Measurements from ENCODE around the gene KRT7.

The KRT7 gene

GRCh38 chr12:52261208-52261484 is 28.1 kb downstream of the KRT7 start:
- Histone ChIP-seq H3K9me2 (replicated peaks; ENCODE audit: low read depth, low read length) (no peaks in the 10 kb centered on the region), H3K9me3 (ENCODE audit: insufficient read depth, low read depth, low read length) (no peaks in the 10 kb centered on the region), H3K36me3 (ENCODE audit: insufficient read depth, low read length) (no peaks in the 10 kb centered on the region), H3K4me3 (ENCODE audit: low read length, poor library complexity, severe bottlenecking) (peak overlapping the region; percentile 59), H3K4me2 (ENCODE audit: low read depth, low read length, poor library complexity, severe bottlenecking) (peak overlapping the region; percentile 82), H4K20me1 (ENCODE audit: insufficient read depth, low read length, poor library complexity, severe bottlenecking) (no peaks in the 10 kb centered on the region), H3K27me3 (ENCODE audit: insufficient read depth, low read length, poor library complexity, severe bottlenecking) (no peaks in the 10 kb centered on the region), H2AFZ (ENCODE audit: low read length) (no peak overlapping the region), H3K79me2 (ENCODE audit: insufficient read depth, low read length) (no peaks in the 10 kb centered on the region), H3F3A (ENCODE audit: low read depth) (peaks cover 8% of the 10 kb centered on the region; the same call in 1 of the 2 replicates), H3K9ac (ENCODE audit: low read depth, low read length, poor library complexity, severe bottlenecking) (no peak overlapping the region), H3K4me1 (ENCODE audit: insufficient read depth, low read length, poor library complexity, severe bottlenecking) (peaks cover 27% of the 10 kb centered on the region)
- TF ChIP-seq CTCF (conservative IDR thresholded peaks at IDR 0.05; ENCODE audit: low read length) = no peak
- no peak for TF ChIP-seq EZH2phosphoT487 (IDR thresholded peaks at IDR 0.05; ENCODE audit: borderline replicate concordance)

DNA sequence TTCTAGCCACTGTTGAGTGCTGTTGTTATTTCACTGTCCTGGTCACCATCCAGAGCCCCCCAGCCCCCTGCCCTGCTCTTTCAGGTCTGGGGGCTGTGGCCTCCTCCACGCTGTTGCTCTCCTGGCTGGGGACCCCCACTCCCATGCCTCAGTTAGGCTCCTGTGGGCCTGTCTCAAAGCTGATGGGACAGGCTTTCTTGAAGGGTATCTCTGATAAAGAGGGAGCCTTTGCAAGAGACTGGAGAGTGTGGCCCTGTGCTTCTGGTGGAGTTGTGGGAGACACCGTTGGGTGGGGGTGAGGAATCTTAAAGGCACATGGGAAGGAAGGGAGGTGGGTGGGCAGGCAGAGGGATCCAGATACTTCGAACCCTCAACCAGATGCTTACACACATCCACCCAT is 29.2 kb downstream of the KRT7 start:
- Histone ChIP-seq H3K4me2 (ENCODE audit: low read depth, low read length, poor library complexity, severe bottlenecking) (no peak overlapping the region), H3K79me2 (ENCODE audit: insufficient read depth, low read length) (no peaks in the 10 kb centered on the region), H3F3A (ENCODE audit: low read depth) (peaks cover 8% of the 10 kb centered on the region; the same call in 1 of the 2 replicates), H3K4me1 (ENCODE audit: insufficient read depth, low read length, poor library complexity, severe bottlenecking) (peaks cover 27% of the 10 kb centered on the region), H2AFZ (ENCODE audit: low read length) (no peak overlapping the region), H3K9ac (ENCODE audit: low read depth, low read length, poor library complexity, severe bottlenecking) (no peak overlapping the region), H3K27me3 (ENCODE audit: insufficient read depth, low read length, poor library complexity, severe bottlenecking) (no peaks in the 10 kb centered on the region), H3K4me3 (ENCODE audit: low read length, poor library complexity, severe bottlenecking) (no peak overlapping the region), H3K9me3 (ENCODE audit: insufficient read depth, low read depth, low read length) (no peaks in the 10 kb centered on the region), H3K9me2 (replicated peaks; ENCODE audit: low read depth, low read length) (no peaks in the 10 kb centered on the region), H3K36me3 (ENCODE audit: insufficient read depth, low read length) (no peaks in the 10 kb centered on the region), H4K20me1 (ENCODE audit: insufficient read depth, low read length, poor library complexity, severe bottlenecking) (no peaks in the 10 kb centered on the region)
- no peak for TF ChIP-seq CTCF (conservative IDR thresholded peaks at IDR 0.05; ENCODE audit: low read length)

GRCh38 chr12:52263761-52264434 is 30.9 kb downstream of the KRT7 start:
- Histone ChIP-seq H3K9me3 (ENCODE audit: insufficient read depth, low read depth, low read length) (no peaks in the 10 kb centered on the region), H3K36me3 (ENCODE audit: insufficient read depth, low read length) (no peaks in the 10 kb centered on the region), H4K20me1 (ENCODE audit: insufficient read depth, low read length, poor library complexity, severe bottlenecking) (no peaks in the 10 kb centered on the region), H3K79me2 (ENCODE audit: insufficient read depth, low read length) (no peaks in the 10 kb centered on the region), H3K9ac (ENCODE audit: low read depth, low read length, poor library complexity, severe bottlenecking) (no peak overlapping the region), H3F3A (ENCODE audit: low read depth) (peaks cover 8% of the 10 kb centered on the region; the same call in 1 of the 2 replicates), H3K4me3 (ENCODE audit: low read length, poor library complexity, severe bottlenecking) (no peak overlapping the region), H2AFZ (ENCODE audit: low read length) (no peak overlapping the region), H3K9me2 (replicated peaks; ENCODE audit: low read depth, low read length) (no peaks in the 10 kb centered on the region), H3K27me3 (ENCODE audit: insufficient read depth, low read length, poor library complexity, severe bottlenecking) (no peaks in the 10 kb centered on the region), H3K4me2 (ENCODE audit: low read depth, low read length, poor library complexity, severe bottlenecking) (no peak overlapping the region), H3K4me1 (ENCODE audit: insufficient read depth, low read length, poor library complexity, severe bottlenecking) (peaks cover 27% of the 10 kb centered on the region)
- TF ChIP-seq EZH2phosphoT487 (IDR thresholded peaks at IDR 0.05; ENCODE audit: borderline replicate concordance) (no peak), CTCF (conservative IDR thresholded peaks at IDR 0.05; ENCODE audit: low read length) (no peak)

All from Loucy (cell line).